Esophagus muscularis mucosa (tissue), 4 donors: ENCODE measurements around the gene CCNF.

ENCODE experiments used
- CTCF ChIP-seq, 3 experiments: fragments of 200-600 bp in 2 of 3; fragments of 450-650 bp in 1 of 3; sonication (generic) in 2 of 3; IDR thresholded peaks; one replicate each; pipeline ENCODE4 v1.5.1; 2017 to 2019; ENCODE audit warnings: antibody characterized with exemption in 3 of 3, mild to moderate bottlenecking in 2 of 3, moderate library complexity in 1 of 3
- EP300 ChIP-seq: sonication (generic); formaldehyde crosslinking; IDR thresholded peaks from one replicate; pipeline ENCODE4 v1.6.1; 2017; ENCODE audit warnings: antibody characterized with exemption
- POLR2A ChIP-seq: fragments of 450-650 bp; IDR thresholded peaks from one replicate; pipeline ENCODE4 v1.6.1; 2017; ENCODE audit warnings: antibody characterized with exemption, moderate library complexity, mild to moderate bottlenecking, low read depth
- POLR2AphosphoS5 ChIP-seq, 2 donors: sonication (generic); formaldehyde crosslinking; IDR thresholded peaks; one replicate each; pipeline ENCODE4 v1.6.1; 2017; ENCODE audit warnings: antibody characterized with exemption in 2 of 2

- no peak for TF ChIP-seq POLR2A
- TF ChIP-seq CTCF (IDR thresholded peaks at IDR 0.05), result no peak
- no peak for TF ChIP-seq POLR2AphosphoS5 (IDR thresholded peaks at IDR 0.05)
- no peak for TF ChIP-seq EP300
Measured at GRCh38 chr16:2468233-2468724, 39.0 kb downstream of the CCNF start.
